ENCODE measurements around the gene NOLC1. TPM values are rescaled to one million over a fixed set of nuclear protein-coding genes. Genes with fewer than 3 reads are reported as not detected.

Gene NOLC1
- total and polyA plus RNA-seq, 2 of the 13 experiments (the other 11 are each of a cell fraction or from before 2014, with no cell fraction given): 50.6 to 81.0 TPM

DNA sequence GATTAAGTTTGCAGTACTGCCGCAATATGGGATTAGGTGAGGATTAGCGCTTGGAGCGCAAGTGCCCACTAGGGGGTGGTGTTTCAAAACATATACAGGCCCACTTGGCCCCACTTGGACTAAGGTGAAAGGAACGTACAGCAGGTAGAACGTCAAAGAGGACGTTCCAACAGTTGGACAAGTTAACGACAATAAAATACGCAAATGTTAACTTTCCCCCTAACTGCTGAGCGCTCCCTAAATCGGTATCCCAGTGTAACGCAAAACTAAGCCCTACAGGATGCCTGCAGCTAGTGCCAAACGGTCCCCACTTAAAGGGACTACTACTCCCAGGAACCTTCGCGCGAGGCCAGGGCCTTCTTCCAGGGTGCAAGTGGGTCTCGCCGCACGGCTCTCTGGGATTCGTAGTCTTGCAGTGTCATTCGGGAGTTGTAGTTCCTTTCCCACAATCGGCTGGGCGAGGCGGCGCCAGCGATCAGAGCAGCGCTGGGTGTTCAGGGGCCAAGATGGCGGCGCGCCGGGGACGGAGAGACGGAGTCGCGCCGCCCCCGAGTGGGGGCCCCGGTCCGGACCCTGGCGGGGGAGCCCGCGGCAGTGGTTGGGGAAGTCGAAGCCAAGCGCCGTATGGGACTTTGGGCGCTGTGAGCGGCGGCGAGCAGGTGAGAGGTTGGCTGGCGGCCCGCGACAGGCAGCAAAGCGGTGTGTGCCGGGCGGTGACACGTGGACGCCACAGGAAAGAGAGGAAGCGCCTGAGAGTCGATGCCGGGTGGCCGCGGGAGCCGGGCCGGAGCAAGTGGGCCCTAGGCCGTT, 19.4 kb upstream of the NOLC1 start, which contains the start of gene PPRC1 (continued):
- TF ChIP-seq, protein P1, sequence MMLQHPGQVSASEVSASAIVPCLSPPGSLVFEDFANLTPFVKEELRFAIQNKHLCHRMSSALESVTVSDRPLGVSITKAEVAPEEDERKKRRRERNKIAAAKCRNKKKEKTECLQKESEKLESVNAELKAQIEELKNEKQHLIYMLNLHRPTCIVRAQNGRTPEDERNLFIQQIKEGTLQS (CRISPR knock-in tag; IDR thresholded peaks at IDR 0.05): peak; percentile 32; the same call in 1 of the 2 replicates
- TF ChIP-seq KDM2A (CRISPR knock-in tag; IDR thresholded peaks at IDR 0.05; ENCODE audit: borderline replicate concordance, low read depth) (peak; percentile 80), ZNF773 (CRISPR knock-in tag; IDR thresholded peaks at IDR 0.05; ENCODE audit: borderline replicate concordance) (no peak), SNRNP70 (IDR thresholded peaks at IDR 0.05; ENCODE audit: low read depth, low read length) (no peak), ETV6 (CRISPR knock-in tag; conservative IDR thresholded peaks at IDR 0.05) (peak; percentile 6), SRSF9 (IDR thresholded peaks at IDR 0.05; ENCODE audit: borderline replicate concordance, insufficient read depth, low read depth, low read length, poor library complexity, severe bottlenecking) (no peak), YEATS2 (CRISPR knock-in tag; IDR thresholded peaks at IDR 0.05; ENCODE audit: borderline replicate concordance) (peak; percentile 90)
- TF ChIP-seq, protein P2, sequence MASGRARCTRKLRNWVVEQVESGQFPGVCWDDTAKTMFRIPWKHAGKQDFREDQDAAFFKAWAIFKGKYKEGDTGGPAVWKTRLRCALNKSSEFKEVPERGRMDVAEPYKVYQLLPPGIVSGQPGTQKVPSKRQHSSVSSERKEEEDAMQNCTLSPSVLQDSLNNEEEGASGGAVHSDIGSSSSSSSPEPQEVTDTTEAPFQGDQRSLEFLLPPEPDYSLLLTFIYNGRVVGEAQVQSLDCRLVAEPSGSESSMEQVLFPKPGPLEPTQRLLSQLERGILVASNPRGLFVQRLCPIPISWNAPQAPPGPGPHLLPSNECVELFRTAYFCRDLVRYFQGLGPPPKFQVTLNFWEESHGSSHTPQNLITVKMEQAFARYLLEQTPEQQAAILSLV (CRISPR knock-in tag; IDR thresholded peaks at IDR 0.05; ENCODE audit: borderline replicate concordance): peak; percentile 28; the same call in 1 of the 2 replicates
- TF ChIP-seq, protein P3, sequence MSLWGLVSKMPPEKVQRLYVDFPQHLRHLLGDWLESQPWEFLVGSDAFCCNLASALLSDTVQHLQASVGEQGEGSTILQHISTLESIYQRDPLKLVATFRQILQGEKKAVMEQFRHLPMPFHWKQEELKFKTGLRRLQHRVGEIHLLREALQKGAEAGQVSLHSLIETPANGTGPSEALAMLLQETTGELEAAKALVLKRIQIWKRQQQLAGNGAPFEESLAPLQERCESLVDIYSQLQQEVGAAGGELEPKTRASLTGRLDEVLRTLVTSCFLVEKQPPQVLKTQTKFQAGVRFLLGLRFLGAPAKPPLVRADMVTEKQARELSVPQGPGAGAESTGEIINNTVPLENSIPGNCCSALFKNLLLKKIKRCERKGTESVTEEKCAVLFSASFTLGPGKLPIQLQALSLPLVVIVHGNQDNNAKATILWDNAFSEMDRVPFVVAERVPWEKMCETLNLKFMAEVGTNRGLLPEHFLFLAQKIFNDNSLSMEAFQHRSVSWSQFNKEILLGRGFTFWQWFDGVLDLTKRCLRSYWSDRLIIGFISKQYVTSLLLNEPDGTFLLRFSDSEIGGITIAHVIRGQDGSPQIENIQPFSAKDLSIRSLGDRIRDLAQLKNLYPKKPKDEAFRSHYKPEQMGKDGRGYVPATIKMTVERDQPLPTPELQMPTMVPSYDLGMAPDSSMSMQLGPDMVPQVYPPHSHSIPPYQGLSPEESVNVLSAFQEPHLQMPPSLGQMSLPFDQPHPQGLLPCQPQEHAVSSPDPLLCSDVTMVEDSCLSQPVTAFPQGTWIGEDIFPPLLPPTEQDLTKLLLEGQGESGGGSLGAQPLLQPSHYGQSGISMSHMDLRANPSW (CRISPR knock-in tag; IDR thresholded peaks at IDR 0.05; ENCODE audit: borderline replicate concordance): no peak; the same call in 1 of the 2 replicates
- TF ChIP-seq, protein P4, sequence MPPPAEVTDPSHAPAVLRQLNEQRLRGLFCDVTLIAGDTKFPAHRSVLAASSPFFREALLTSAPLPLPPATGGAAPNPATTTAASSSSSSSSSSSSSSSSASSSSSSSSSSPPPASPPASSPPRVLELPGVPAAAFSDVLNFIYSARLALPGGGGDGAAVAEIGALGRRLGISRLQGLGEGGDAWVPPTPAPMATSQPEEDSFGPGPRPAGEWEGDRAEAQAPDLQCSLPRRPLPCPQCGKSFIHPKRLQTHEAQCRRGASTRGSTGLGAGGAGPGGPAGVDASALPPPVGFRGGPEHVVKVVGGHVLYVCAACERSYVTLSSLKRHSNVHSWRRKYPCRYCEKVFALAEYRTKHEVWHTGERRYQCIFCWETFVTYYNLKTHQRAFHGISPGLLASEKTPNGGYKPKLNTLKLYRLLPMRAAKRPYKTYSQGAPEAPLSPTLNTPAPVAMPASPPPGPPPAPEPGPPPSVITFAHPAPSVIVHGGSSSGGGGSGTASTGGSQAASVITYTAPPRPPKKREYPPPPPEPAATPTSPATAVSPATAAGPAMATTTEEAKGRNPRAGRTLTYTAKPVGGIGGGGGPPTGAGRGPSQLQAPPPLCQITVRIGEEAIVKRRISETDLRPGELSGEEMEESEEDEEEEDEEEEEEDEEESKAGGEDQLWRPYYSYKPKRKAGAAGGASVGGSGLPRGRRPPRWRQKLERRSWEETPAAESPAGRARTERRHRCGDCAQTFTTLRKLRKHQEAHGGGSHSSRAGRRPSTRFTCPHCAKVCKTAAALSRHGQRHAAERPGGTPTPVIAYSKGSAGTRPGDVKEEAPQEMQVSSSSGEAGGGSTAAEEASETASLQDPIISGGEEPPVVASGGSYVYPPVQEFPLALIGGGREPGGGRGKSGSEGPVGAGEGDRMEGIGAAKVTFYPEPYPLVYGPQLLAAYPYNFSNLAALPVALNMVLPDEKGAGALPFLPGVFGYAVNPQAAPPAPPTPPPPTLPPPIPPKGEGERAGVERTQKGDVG (CRISPR knock-in tag; IDR thresholded peaks at IDR 0.05; ENCODE audit: borderline replicate concordance): peak; percentile 27; the same call in 1 of the 2 replicates

Data from HepG2 (cell line).